ENCODE data around the gene ZNRF3. TPM values are rescaled to one million over a fixed set of nuclear protein-coding genes. Genes with fewer than 3 reads are reported as not detected.

The ZNRF3 gene
- total RNA-seq, 4 donors from 2014 or later: 1.7 to 8.1 (median 4.8) TPM

DNA sequence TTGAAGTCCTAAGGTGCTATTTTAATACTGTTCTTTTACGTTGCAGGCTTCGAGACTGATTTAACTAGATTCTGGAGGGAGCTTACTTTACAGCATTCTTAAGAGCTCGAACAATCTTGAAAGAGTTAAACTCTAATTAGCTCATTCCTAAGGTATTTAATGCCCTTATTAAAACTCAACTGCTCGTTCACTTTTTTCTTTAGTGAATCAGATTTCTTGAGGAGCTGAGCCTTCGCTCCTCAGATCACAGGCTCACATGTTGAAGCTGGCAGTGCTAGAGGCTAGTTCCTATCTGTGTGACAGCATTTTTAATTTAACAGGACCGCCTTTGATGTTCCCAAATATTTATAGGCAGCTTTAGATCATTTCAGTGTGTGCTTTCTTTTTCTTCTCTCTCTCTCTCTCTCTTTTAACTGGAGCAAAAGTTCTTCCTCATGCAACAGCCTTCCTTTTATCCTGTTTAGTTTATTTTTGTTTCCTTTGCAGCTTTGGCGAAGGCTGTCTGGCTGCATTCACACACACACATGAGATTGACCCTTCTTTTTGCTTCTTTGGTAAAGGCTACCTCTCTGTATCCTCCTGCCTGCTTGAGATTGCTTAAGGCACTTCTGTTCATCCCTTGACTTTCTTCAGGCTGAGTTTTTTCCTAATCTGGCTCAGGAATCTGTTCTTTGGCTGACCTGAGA lies 21.0 kb downstream of the ZNRF3 start:
- TF ChIP-seq, protein P1, sequence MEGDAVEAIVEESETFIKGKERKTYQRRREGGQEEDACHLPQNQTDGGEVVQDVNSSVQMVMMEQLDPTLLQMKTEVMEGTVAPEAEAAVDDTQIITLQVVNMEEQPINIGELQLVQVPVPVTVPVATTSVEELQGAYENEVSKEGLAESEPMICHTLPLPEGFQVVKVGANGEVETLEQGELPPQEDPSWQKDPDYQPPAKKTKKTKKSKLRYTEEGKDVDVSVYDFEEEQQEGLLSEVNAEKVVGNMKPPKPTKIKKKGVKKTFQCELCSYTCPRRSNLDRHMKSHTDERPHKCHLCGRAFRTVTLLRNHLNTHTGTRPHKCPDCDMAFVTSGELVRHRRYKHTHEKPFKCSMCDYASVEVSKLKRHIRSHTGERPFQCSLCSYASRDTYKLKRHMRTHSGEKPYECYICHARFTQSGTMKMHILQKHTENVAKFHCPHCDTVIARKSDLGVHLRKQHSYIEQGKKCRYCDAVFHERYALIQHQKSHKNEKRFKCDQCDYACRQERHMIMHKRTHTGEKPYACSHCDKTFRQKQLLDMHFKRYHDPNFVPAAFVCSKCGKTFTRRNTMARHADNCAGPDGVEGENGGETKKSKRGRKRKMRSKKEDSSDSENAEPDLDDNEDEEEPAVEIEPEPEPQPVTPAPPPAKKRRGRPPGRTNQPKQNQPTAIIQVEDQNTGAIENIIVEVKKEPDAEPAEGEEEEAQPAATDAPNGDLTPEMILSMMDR (IDR thresholded peaks at IDR 0.05; ENCODE audit: low read depth): no peak

DNA sequence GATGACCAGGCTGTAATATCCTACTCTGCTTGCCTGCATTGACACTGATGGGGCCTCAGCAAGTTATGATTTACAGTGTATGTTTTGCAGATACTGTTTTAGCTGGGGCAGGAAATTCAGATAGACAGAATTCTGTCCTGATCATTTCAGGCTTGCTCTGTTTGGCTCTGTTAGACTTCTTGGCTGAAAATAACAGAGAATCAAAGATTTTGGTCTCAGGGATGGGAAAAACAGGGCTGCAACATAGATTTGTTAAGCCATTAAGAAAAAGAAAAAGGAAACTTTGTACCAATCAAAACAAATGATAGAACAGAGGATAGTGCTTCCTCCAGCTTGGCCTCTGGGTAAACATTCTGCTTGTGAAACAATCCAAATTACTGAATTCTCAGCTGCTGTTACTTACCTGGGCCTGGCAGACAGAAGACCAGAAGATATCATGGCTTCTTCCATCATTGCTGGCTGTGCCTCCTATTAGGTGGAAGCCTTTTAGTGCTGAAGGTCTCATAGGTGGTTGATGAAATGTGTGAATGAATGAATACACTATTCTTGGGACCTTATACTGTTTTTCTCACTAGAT lies 22.0 kb downstream of the ZNRF3 start:
- TF ChIP-seq, protein P1 (IDR thresholded peaks at IDR 0.05; ENCODE audit: low read depth): no peak

DNA sequence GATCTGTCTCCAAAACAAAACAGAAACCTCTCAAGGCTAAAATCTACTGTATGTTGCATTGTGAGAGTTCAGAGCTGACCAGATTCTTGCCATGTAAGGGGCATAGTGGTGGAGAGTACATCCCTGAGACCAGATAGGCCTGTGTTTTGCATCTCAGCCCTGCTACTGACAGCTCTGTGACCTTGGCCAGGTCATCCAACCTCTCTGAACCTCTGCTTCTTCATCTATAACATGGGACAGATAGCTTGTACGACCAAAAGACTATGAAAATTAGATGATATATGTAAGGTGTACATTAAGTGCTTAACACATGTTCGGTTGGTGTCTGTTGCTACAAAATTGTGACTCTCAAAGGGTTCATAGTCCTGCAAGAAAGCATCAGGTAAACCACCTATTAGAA lies 22.9 kb downstream of the ZNRF3 start:
- TF ChIP-seq, protein P1 (IDR thresholded peaks at IDR 0.05; ENCODE audit: low read depth): no peak

DNA sequence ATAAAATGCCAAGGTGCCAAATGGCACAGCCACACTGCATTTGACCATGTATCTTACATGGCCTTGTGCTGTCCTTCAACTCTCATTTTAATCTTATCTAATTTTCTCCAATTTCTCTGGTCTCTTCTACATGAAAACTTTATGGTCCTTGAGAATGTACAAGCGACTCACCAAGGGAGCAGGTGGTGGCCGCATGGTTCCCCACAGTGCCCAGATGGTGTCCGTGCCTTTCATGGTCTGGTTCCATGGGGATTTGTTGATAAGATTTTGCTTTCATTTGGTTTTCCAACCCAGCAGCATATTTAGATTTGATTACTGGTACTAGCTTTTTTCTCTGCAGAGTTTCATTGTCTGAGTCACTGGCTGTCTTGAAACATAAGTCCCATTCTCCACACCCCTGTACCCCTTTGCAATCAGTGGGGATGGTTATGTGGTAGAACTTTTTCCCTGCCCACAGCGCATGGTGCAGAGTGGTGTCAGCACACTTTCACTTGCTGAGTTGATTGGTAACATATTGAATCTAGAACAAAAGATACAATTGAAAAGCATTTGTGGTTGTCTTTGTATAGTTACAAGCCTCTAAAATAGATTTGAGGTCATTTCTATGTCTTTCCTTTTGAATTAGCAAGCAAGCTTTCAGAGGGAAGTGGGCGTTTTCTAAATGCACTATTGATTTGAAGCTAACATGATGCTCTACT lies 24.1 kb downstream of the ZNRF3 start:
- TF ChIP-seq, protein P1 (IDR thresholded peaks at IDR 0.05; ENCODE audit: low read depth): no peak

DNA sequence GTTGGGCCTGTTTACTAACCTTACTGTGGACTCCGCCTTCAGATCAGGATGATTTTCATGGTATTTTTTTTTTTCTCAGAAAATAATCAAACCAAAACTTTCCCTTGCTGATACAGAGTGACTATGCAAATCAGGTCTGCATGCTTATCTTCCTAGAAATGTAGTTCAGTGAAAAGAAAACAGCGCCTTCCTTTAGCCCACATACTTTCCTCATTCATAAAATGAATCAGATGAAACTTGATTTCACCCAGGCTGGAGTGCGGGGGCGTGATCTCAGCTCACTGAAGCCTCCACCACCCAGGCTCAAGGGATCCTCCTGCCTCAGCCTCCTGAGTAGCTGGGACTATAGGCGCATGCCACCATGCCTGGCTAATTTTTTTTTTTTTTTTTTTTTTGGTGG lies 26.0 kb downstream of the ZNRF3 start:
- TF ChIP-seq, protein P1 (IDR thresholded peaks at IDR 0.05; ENCODE audit: low read depth): no peak

DNA sequence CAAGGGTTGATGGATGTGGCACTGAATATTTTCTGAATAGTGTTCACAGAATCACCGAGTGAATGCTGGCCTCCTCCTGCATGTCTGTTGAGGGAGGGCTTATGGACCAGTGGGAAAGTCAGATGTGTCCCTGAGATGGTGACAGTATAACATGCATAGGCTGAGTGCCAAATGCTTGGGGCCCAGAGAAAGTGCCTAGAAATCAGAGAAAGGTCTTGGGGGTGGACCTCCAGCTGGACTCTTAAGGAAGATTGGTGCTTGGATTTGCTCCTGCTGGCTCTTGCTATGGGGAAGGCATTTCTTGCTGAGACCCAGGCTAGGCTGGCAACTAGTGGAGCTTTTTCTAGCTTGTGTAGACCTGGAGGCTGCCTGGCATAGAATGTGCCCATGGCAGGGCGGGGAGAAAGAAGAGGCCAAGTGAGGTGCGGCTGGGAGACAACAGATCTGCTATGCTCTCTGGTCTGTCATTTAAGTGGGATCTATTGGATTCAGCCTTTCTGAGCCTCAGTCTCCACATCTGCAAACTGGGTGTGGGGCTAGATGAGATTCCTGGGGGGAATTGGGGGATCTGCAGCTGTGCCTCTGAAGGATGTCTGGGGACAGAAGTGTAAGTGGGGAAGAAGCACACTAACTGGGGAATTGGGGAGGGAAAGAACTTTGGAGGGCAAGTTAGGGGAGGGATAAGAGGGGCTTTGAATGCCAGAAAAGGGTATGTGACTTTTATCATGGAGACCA lies 27.4 kb downstream of the ZNRF3 start:
- TF ChIP-seq, protein P1 (IDR thresholded peaks at IDR 0.05; ENCODE audit: low read depth): no peak

DNA sequence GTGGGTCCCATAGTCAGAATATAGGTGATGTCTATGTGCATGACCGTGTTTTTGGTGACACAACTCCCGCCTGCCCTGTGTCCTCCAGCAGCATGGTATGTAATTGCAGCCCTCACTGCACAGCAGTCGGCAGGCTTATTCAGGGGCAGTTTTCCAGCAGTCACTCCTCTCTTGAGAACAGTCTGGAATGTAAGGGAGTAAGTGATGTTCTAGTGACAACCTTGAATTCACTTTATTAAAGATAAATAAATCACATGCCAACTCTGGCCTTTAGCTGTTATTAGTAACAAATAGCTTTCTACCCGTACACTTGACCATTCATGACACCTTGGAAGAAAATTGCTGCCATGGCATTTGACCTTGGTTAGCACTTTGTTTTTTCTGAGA lies 27.9 kb downstream of the ZNRF3 start:
- TF ChIP-seq, protein P1 (IDR thresholded peaks at IDR 0.05; ENCODE audit: low read depth): no peak
